Omental fat pad (tissue), 4 donors: ENCODE results near the gene SERPINA4. TPM values are rescaled to one million over a fixed set of nuclear protein-coding genes. Genes with fewer than 3 reads are reported as not detected.

Experiments used
- ATAC-seq: fragments of 150-250 bp; one replicate; pipeline ENCODE4 v1.9.1; 2016; ENCODE audit warnings: mild to moderate bottlenecking, moderate library complexity; ENCODE audit not compliant: low FRiP score
- DNase-seq: peaks from one replicate; pipeline ENCODE4 v3.0.0-alpha.2; 2019; ENCODE audit warnings: low spot score
- CTCF ChIP-seq, 3 donors: fragments of 450-650 bp; IDR thresholded peaks; one replicate each; pipeline ENCODE4 v1.5.1; 2016 to 2017; ENCODE audit warnings: antibody characterized with exemption in 3 of 3, mild to moderate bottlenecking in 3 of 3, moderate library complexity in 2 of 3
- total RNA-seq, 4 donors: library from RNA; depleted of rRNA; stranded (reverse); fragments of >200 nt; gene quantifications; one replicate each; pipeline ENCODE4 v1.1.0, GENCODE V29; 2016

SERPINA4 gene
- total RNA-seq, 4 donors from 2014 or later, result not detected

GRCh38 chr14:94614802-94615201, 53.6 kb downstream of the SERPINA4 start:
- TF ChIP-seq CTCF (IDR thresholded peaks at IDR 0.05), result no peak
- DNase-seq (no peak), ATAC-seq (no peak)

GRCh38 chr14:94615254-94615653, 54.0 kb downstream of the SERPINA4 start:
- TF ChIP-seq CTCF (IDR thresholded peaks at IDR 0.05), result no peak
- DNase-seq, result no peak
- ATAC-seq, result no peak

- no peak for TF ChIP-seq CTCF (IDR thresholded peaks at IDR 0.05)
- ATAC-seq (no peak), DNase-seq (no peak)
These were observed 54.8 kb downstream of the SERPINA4 start for GRCh38 chr14:94615823-94616570.

GRCh38 chr14:94617366-94617941, 56.2 kb downstream of the SERPINA4 start:
- no peak for DNase-seq
- TF ChIP-seq CTCF (IDR thresholded peaks at IDR 0.05), result no peak
- ATAC-seq, result no peak

- ATAC-seq, result no peak
- no peak for TF ChIP-seq CTCF (IDR thresholded peaks at IDR 0.05)
- no peak for DNase-seq
These were observed 57.0 kb downstream of the SERPINA4 start for GRCh38 chr14:94617988-94618822.

- ATAC-seq (no peak), DNase-seq (no peak)
- TF ChIP-seq CTCF (IDR thresholded peaks at IDR 0.05), result no peak
These were observed 58.1 kb downstream of the SERPINA4 start for GRCh38 chr14:94619297-94619696.

Other genes with a start within 250 kb of the SERPINA4 start
- 1 to 10 TPM in 1 of 4 donors, not detected in 3; 1.5 TPM for gene SERPINA6, start 238.1 kb upstream of the SERPINA4 start, total RNA-seq
- gene SERPINA2, start 194.7 kb upstream of the SERPINA4 start, total RNA-seq, result not detected
- gene SERPINA1, start 172.8 kb upstream of the SERPINA4 start, total RNA-seq, result 10 to 100 TPM in 3 of 4 donors, 1 to 10 TPM in 1; 2.8 to 92.4 (median 13.2) TPM
- gene SERPINA11, start 108.6 kb upstream of the SERPINA4 start, total RNA-seq, result not detected
- not detected for gene SERPINA9, start 85.2 kb upstream of the SERPINA4 start, total RNA-seq
- gene SERPINA12, start 52.0 kb upstream of the SERPINA4 start, total RNA-seq, result not detected
- gene SERPINA5, start 20.0 kb downstream of the SERPINA4 start, total RNA-seq, result 1 to 10 TPM in 1 of 4 donors, under 1 TPM in 3; 0.24 to 4.3 (median 0.48) TPM
- gene SERPINA3, start 50.9 kb downstream of the SERPINA4 start, total RNA-seq, result 100 to 1,000 TPM; 111 to 209 (median 125) TPM
- 1 to 10 TPM in 3 of 4 donors, under 1 TPM in 1; 0.72 to 7.1 (median 3.1) TPM for gene GSC, start 208.7 kb downstream of the SERPINA4 start, total RNA-seq